H1 (cell line): ENCODE results near the gene ARHGAP32. TPM values are rescaled to one million over a fixed set of nuclear protein-coding genes. Genes with fewer than 3 reads are reported as not detected.

Experiments used
- BACH1 ChIP-seq: IDR thresholded peaks from 2 replicates; pipeline ENCODE4 v1.6.1; 2012; ENCODE audit warnings: low read length, improper control_type of control experiment
- POLR2AphosphoS5 ChIP-seq: IDR thresholded peaks from 2 replicates; pipeline ENCODE4 v1.6.1; 2011; ENCODE audit warnings: low read depth, low read length
- polyA plus RNA-seq, 7 experiments: library from polyadenylated mRNA; depleted of rRNA in 3 of 7; stranded (reverse) in 5 of 7; unstranded in 2 of 7; fragments of >200 nt in 5 of 7; fragments of 200-250 nt in 2 of 7; gene quantifications; 1 replicate in 5 of 7; 2 replicates in 1 of 7; 4 replicates in 1 of 7; pipeline versions ENCODE4 v1.2.1 to v1.2.3, GENCODE V29; 2011 to 2013; ENCODE audit warnings: missing spikeins in 2 of 7, mixed read lengths in 2 of 7
- total RNA-seq: library from RNA; stranded (reverse); fragmentation: NEBNext Ultra II Directional; extraction: Animal tissue kit (Norgen Biotek cat#: 25700); gene quantifications from 2 replicates; pipeline ENCODE4 v1.2.1, GENCODE V29; 2021

ARHGAP32 gene
- total and polyA plus RNA-seq, 2 of the 8 experiments (the other 6 are each of a cell fraction or from before 2014, with no cell fraction given) = 13.7 to 30.0 TPM

GRCh38 chr11:129210831-129211181, 18.7 kb upstream of the ARHGAP32 start (continued):
- TF ChIP-seq BACH1 (no peak), POLR2AphosphoS5 (no peak)
